HG02642 (cell line): ENCODE measurements around the gene CDH4.

Source experiments
- ATAC-seq: cut with Tn5 transposase; IDR thresholded peaks from one replicate; pipeline ENCODE4 v1.9.1; 2021; ENCODE audit warnings: mild to moderate bottlenecking; ENCODE audit not compliant: unreplicated experiment, poor library complexity

Gene CDH4

DNA sequence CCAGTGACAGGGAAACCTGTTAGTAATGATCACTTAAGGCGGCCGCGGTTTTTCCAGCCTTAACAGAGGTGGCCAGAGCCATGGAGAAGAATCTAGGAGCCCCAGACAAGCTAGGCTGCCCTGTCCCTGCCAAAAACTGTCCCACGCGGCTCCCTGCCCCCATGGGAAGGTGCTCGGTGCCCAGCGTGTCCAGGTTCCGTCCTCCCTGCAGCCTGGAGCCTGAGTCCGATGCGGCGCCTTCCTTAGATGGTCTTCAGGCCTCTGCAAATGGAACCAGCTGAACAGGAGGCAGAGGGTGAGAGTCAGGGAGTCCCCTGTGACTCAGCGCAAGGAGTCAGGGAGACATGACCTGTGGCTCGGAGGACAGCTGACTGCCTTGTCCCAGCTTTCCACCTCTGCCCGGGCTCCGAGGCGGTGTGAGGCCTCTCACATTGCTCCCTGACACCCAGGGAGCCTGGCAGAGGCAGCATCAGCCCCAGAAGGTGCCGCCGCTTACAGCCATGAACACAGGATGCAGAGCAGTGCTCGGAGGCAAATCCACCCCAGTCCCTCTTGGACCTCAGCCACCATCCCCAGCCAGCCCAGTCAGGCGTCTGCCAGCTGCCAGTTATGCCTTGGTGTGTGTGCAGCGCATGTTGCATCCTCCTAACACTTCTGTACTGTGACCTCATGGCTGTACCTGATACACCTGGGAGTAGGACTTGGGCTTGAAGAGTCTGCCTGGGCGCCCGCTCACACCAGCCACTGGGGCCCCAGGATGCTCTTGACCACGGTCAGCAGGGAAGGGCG, 377.7 kb downstream of the CDH4 start:
- ATAC-seq = no peak

DNA sequence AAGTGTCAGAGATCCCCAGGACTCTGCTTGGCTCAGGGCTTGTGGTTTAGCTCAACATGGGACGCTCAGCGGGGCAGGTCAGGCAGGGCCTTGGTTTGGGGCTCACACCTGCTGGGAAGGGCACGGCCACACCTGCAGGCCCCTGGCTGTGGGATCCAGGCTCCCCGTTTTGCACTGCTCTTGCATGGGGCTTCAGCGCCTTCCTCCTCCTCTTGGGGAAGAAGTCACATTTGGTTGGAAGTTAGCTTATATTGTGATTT, 378.3 kb downstream of the CDH4 start:
- no peak for ATAC-seq

GRCh38 chr20:61630816-61631215, 378.8 kb downstream of the CDH4 start:
- ATAC-seq = no peak

GRCh38 chr20:61631751-61632150, 379.7 kb downstream of the CDH4 start:
- ATAC-seq = no peak

GRCh38 chr20:61633004-61633403, 380.9 kb downstream of the CDH4 start:
- no peak for ATAC-seq

DNA sequence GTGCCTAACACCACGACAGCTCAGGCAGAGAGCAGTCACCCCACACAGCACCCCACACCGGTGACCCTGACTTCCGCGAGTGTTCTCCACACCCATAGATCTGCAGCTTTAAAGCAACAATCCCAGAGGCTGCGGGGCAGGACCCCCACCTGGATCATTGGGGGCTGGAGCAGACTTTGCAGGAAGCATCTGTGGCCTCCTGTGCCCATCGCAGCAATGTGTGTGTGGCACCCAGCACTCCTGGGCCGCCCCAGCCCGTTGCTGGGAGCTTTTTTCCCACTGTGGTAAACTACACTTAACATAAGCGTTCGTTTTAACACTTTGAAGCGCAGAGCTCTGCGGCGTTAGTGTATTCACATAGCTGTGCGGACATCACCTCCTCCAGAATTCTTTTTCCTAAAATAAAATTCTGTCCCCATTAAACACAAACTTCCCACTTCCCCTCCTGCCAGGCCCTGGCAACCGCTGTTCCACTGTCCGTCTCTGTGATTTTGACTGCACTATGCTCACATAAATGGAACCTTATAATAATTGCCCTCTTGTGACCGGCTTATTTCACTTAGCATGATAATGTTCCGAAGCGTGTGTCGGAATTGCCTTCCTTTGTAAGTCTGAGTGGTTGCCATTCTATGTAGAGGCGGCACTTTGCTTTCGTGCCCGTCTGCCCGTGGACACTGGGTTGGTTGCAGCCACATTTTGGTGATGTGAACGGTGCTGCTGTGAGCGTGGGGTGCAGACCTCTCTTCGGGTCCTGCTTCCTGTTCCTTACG, 382.5 kb downstream of the CDH4 start:
- ATAC-seq = no peak

- ATAC-seq = no peak
Observed at GRCh38 chr20:61635721-61636455, 383.8 kb downstream of the CDH4 start.

DNA sequence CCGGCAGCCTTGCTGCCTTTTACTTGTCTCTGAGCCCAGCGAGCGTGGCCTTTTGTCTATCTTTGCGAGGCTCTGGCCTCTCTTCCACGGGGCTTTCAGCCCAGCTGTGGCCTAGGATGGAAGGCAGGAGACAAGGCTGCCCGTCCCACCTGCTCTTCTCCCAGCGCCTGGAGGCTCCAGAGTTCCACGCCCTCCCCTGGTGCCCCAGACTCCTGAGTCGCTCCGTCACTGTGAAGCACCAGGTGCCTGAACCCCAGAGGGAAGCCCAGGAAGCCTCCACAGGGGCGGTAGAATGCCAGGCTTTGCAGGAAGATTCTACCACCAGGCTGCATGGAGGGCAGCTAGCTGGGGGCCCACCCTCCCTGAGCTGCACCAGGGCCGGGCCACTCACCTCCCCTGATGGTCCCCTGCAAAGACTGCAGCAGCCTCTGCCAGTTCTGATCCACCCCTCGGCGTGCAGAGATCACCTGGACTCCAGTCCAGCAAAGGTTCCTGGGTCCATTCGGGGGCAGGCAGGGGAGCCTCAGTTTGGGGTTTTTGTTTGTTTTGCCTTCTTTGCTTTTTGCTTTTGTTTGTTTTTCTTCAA, 384.6 kb downstream of the CDH4 start:
- no peak for ATAC-seq

GRCh38 chr20:61638802-61639585, 386.9 kb downstream of the CDH4 start:
- ATAC-seq = no peak

DNA sequence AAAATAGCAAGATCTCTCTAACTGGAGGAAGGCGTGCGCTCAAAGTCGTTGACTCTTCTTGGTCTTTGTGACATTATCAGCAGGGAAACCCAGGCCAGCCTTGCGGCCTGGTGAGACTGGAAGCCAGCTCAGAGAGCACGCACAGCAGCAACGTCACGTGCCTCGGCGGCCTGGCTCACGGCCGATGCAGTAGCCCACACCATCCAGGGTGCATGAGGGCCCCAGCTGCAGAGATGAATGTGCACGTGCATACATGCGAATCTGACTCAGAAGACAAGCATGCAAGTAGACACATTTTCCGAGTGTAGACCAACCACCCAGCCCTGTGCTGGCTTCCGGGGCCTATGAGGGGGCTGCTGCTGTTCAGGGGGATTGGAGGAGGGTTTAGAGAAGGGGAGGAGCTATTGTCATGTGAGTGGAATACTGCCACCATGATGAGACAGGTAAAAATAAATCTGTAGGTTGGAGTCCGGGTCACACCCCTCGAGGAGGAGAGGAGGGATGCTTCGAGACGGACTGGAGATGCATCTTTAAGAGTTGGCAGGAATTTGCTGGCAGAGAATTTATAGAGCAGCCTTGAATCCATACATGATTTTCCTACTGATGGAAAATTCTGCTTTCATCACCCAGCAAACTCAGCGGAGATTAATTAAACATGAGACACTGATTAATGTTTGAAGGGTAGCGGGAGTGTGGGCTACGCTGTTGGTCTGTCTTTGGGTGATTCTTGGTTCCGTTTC, 388.2 kb downstream of the CDH4 start:
- ATAC-seq = no peak

DNA sequence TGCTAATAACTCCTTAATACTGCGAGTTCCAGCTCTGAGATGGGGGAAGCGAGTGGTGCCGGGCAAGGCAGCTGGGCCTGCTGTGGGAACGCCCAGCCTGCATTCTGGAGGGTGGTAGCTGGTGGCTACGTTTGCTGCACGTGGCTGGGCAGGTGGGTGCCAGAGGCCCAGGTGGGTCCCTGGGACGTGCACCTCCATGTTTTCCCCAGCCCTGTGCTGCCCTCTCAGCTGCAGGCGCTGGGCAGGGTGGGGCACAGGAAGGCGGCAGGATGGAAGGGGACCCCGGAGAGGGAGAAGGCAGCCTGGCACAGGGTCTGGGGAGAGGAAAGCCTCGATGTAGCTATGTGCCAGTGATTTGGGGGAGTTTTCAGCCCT, 388.8 kb downstream of the CDH4 start:
- ATAC-seq = no peak

GRCh38 chr20:61643656-61644377, 391.8 kb downstream of the CDH4 start:
- no peak for ATAC-seq

DNA sequence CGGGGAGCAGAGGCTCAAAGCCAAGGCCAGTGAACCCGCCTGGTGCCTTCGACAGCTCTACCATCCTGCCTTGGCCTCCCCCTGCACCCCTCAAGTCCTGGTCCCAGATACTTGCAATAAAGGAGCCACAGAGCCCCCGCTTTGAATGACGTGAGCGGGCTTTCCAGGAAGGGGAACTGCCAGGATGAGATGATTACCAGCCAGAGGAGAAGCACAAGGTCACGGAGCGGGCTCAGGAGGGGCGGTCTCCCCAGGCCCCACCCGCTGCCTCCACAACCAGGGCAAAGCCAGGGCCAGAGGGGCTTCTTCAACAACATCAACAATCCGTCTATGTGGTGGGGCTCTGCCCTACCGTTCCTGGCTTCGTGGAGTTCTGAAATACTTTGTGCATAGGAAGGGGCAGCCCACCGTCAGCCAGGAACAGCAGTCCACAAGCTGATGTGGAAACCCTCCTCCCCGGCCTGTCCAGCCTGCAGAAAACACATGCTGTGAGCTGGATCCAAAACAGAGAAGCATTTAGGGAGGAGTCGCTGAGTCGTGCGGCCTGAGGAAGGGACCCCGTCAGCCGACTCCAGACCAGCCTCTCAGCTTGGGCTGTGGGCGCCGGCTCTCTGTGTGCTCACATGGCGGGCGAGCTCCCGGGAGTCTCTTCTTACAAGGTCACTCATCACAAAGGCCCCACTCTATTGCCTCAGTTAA, 392.5 kb downstream of the CDH4 start:
- no peak for ATAC-seq

GRCh38 chr20:61645732-61646131, 393.7 kb downstream of the CDH4 start:
- ATAC-seq = no peak

GRCh38 chr20:61646453-61646852, 394.4 kb downstream of the CDH4 start:
- no peak for ATAC-seq

- no peak for ATAC-seq
Observed at GRCh38 chr20:61646986-61647385, 394.9 kb downstream of the CDH4 start.

DNA sequence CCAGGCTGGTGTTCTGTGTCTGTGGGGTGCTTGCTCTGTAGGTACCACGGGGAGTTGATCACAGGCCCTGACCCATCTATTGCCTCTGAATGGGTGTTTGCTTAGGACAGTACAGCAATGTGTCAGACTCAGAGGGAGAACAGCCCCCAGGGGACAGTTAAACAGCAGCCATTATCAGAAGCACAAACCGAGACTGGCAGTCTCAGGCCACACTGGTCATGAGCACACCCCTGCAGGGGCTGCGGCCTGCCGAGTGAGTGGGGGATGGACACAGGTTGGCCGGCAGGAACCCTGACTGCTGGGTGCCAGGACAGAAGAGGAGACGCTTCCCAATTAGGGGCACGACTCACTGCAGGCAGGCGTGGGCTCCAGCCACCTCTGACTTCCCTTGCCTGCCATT, 395.6 kb downstream of the CDH4 start:
- no peak for ATAC-seq

DNA sequence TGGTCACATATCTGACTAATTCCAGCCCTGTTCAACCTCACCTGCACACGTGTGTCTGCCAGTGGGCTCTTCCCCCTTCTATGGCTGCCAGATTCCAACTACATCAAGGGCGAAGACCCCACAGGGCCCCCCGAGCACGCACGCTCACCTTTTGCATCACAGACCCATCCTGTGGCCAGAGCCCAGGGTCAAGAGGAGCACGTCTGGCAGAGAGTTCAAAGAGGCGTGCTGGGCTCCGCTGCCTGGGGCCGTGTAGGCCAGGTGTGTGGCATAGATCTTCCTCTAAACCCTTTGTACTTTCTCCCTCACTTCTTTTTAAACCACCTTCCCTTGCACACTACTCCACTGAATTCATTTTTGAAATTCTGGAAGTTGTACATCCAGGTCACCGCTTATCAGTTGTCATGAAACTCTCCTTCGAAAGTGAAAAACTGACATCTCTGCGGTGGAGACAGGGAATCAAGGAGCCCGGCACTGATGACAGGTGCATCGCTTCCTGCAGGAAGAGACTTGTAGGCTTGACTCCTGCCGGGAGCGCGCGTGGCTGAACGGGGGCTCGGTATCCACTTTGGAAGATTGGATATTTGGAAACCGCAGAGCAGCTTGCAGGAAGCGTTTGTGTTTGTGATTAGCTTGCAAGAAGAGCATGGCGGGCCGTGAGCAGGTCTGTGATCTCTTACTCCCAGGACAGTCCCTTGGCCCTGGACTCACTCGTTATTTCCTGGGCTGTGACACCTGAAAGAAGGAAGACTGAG, 397.2 kb downstream of the CDH4 start:
- ATAC-seq = no peak
